GM06990 (cell line): Measurements from ENCODE around the gene ZNF765.
A peak's percentile ranks its signal among the peaks of the same experiment; 100 is the strongest.
"Not testable (repeated sequence)": the region's sequence is repeated elsewhere in the genome, so short reads cannot be mapped to it uniquely, and the experiment has no call there.

Experiments
- DNase-seq: peaks from one replicate; pipeline ENCODE4 v3.0.0-alpha.2; 2011; ENCODE audit not compliant: insufficient read length; ENCODE audit errors: extremely low read depth
- H3K27me3 ChIP-seq: replicated peaks from 2 replicates; pipeline ENCODE4 v1.6.0; 2011; ENCODE audit warnings: low read length; ENCODE audit not compliant: control insufficient read depth, insufficient read depth
- H3K36me3 ChIP-seq: 2 replicates; pipeline ENCODE4 v1.5.1; 2011; ENCODE audit warnings: low read length; ENCODE audit not compliant: control insufficient read depth, insufficient read depth
- H3K4me3 ChIP-seq: replicated peaks from 2 replicates; pipeline ENCODE4 v1.5.1; 2011; ENCODE audit warnings: low read depth, mild to moderate bottlenecking, control low read depth, low read length
- CTCF ChIP-seq: IDR thresholded peaks from 2 replicates; pipeline ENCODE4 v1.5.1; 2011; ENCODE audit warnings: low read length, control low read depth, mild to moderate bottlenecking, inconsistent platforms; ENCODE audit not compliant: insufficient read depth, poor library complexity, severe bottlenecking

ZNF765 gene

GRCh38 chr19:53388904-53389303, 6.0 kb upstream of the ZNF765 start:
- TF ChIP-seq CTCF, result no peak
- Histone ChIP-seq H3K27me3 (no peaks in the 10 kb centered on the region), H3K4me3 (no peak overlapping the region), H3K36me3 (no peaks in the 10 kb centered on the region)
- no peak for DNase-seq

GRCh38 chr19:53389571-53389970, 5.4 kb upstream of the ZNF765 start:
- Histone ChIP-seq H3K36me3 (no peaks in the 10 kb centered on the region), H3K27me3 (no peaks in the 10 kb centered on the region), H3K4me3 (no peak overlapping the region)
- no peak for TF ChIP-seq CTCF
- DNase-seq, result no peak

GRCh38 chr19:53389978-53390377, 5.0 kb upstream of the ZNF765 start:
- no peaks in the 10 kb centered on the region for H3K27me3 ChIP-seq
- TF ChIP-seq CTCF, result no peak
- no peak overlapping the region for H3K4me3 ChIP-seq
- no peaks in the 10 kb centered on the region for H3K36me3 ChIP-seq
- no peak for DNase-seq

GRCh38 chr19:53394522-53394973, 401 bp upstream of the ZNF765 start:
- Histone ChIP-seq H3K4me3 (peak overlapping the region; percentile 41), H3K27me3 (no peaks in the 10 kb centered on the region), H3K36me3 (peaks cover 2% of the 10 kb centered on the region)
- no peak for DNase-seq
- no peak for TF ChIP-seq CTCF

GRCh38 chr19:53395840-53396524, 1.0 kb downstream of the ZNF765 start:
- not testable (repeated sequence) for DNase-seq, H3K27me3 ChIP-seq, H3K36me3 ChIP-seq
- peak overlapping the region; percentile 73 for H3K4me3 ChIP-seq

GRCh38 chr19:53396525-53396868, 1.5 kb downstream of the ZNF765 start:
- Histone ChIP-seq H3K27me3 (no peaks in the 10 kb centered on the region), H3K36me3 (peaks cover 7% of the 10 kb centered on the region), H3K4me3 (no peak overlapping the region)
- DNase-seq, result no peak
- TF ChIP-seq CTCF, result no peak

GRCh38 chr19:53397918-53398317, 3.0 kb downstream of the ZNF765 start:
- H3K4me3 ChIP-seq, H3K27me3 ChIP-seq, H3K36me3 ChIP-seq, DNase-seq: not testable (repeated sequence)
